ENCODE data around the gene KCNS1.
"Not testable (repeated sequence)": the region's sequence is repeated elsewhere in the genome, so short reads cannot be mapped to it uniquely, and the experiment has no call there.

KCNS1 gene

GRCh38 chr20:45072066-45072465, 28.9 kb downstream of the KCNS1 start:
- no peak for DNase-seq

- DNase-seq = no peak
Observed at GRCh38 chr20:45070932-45071632, 29.8 kb downstream of the KCNS1 start.

GRCh38 chr20:45069261-45069660, 31.7 kb downstream of the KCNS1 start:
- DNase-seq = no peak

- no peak for DNase-seq
Observed at GRCh38 chr20:45067558-45067957, 33.4 kb downstream of the KCNS1 start.

- DNase-seq = no peak
Observed at GRCh38 chr20:45067087-45067486, 33.8 kb downstream of the KCNS1 start.

GRCh38 chr20:45066372-45066771, 34.6 kb downstream of the KCNS1 start:
- DNase-seq = no peak

GRCh38 chr20:45064812-45065211, 36.1 kb downstream of the KCNS1 start:
- DNase-seq = no peak

GRCh38 chr20:45063107-45063506, 37.8 kb downstream of the KCNS1 start:
- DNase-seq = not testable (repeated sequence)

GRCh38 chr20:45061244-45061643, 39.7 kb downstream of the KCNS1 start:
- DNase-seq = no peak

- DNase-seq = no peak
Observed at GRCh38 chr20:45060294-45060693, 40.6 kb downstream of the KCNS1 start.

GRCh38 chr20:45059022-45059728, 41.8 kb downstream of the KCNS1 start:
- DNase-seq = no peak

GRCh38 chr20:45058168-45058850, 42.6 kb downstream of the KCNS1 start:
- no peak for DNase-seq

GRCh38 chr20:45056473-45057173, 44.3 kb downstream of the KCNS1 start:
- DNase-seq = no peak

GRCh38 chr20:45055056-45055455, 45.9 kb downstream of the KCNS1 start:
- DNase-seq = no peak

GRCh38 chr20:45053430-45054351, 47.2 kb downstream of the KCNS1 start:
- no peak for DNase-seq

- DNase-seq = no peak
Observed at GRCh38 chr20:45052698-45053429, 48.1 kb downstream of the KCNS1 start.

GRCh38 chr20:45051204-45052060, 49.5 kb downstream of the KCNS1 start:
- no peak for DNase-seq

GRCh38 chr20:45049904-45050471, 50.9 kb downstream of the KCNS1 start:
- no peak for DNase-seq

GRCh38 chr20:45049438-45049837, 51.5 kb downstream of the KCNS1 start:
- DNase-seq = no peak

- no peak for DNase-seq
Observed at GRCh38 chr20:45047581-45048119, 53.3 kb downstream of the KCNS1 start.
